ENCODE measurements around the gene REEP3.

Gene REEP3

DNA sequence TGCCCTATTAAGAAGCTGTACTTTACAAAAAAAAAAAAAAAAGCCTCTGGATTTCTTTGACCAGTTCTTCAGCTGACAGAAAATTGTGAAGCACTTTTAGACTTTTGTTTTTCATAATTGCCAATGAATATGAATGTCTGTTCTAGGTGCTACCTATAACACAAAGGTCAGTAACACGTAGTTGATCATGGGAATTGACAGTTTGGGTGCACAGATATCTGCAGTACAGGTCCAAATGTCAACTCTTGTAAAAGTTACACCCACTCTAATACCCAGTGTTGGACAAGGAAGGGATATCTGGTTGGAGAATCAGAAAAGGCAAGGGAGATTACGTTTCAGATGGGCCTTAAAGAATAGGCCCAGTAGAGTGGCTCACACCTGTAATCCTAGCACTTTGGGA, 1.8 kb downstream of the REEP3 start:
- 0 out of 2 replicates have a peak overlapping the region, but pooled peaks have one; percentile 72 for H3K9ac ChIP-seq (ENCODE audit: low read depth, low read length)
- peaks cover 21% of the 10 kb centered on the region; the same call in 1 of the 2 replicates for H3K4me1 ChIP-seq (ENCODE audit: insufficient read depth, low read length)
- H3K9me3 ChIP-seq (ENCODE audit: control insufficient read depth, insufficient read depth, low read length) = no peaks in the 10 kb centered on the region
- peaks cover 2% of the 10 kb centered on the region; the same call in 1 of the 2 replicates for H3K36me3 ChIP-seq (ENCODE audit: insufficient read depth, low read length)

DNA sequence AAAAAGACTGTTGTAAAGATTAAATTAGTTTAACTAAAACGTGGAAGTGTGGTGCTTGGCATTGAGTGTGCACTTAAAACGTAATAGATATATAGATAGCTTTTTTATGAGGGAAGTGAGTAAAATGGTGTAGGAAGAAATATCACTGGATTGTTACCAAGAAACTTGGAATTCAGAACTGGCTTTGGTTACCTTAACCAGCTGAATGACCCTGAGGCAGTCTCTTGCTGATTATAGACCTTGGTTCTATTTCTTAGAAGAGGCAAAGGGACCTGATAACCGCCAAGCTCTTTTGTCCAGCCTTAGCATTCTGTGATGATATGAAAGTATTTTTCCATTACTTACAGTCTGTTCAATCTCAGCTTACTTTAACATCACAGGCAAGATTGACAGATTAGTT, 3.8 kb downstream of the REEP3 start:
- H3K9ac ChIP-seq (ENCODE audit: low read depth, low read length) = no peak overlapping the region
- H3K4me1 ChIP-seq (ENCODE audit: insufficient read depth, low read length) = peaks cover 8% of the 10 kb centered on the region; the same call in 1 of the 2 replicates
- H3K36me3 ChIP-seq (ENCODE audit: insufficient read depth, low read length) = peaks cover 2% of the 10 kb centered on the region; the same call in 1 of the 2 replicates
- no peaks in the 10 kb centered on the region for H3K9me3 ChIP-seq (ENCODE audit: control insufficient read depth, insufficient read depth, low read length)

DNA sequence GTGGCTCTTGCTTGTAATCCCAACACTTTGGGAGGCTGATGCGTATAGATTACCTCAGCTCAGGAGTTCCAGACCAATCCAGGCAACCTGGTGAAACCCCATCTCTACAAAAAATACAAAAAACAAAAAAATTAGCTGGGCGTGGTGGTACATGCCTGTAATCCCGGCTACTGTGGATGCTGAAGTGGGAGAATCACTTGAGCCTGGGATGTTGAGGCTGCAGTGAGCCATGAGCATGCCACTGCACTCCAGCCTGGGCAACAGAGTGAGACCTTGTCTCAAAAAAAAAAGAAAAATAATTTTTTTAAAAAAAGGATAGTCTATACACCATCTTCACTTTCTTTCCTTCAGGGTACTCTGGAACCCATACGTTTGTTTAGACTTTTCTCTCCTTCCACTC, 6.2 kb downstream of the REEP3 start:
- no peaks in the 10 kb centered on the region for H3K9me3 ChIP-seq (ENCODE audit: control insufficient read depth, insufficient read depth, low read length)
- H3K9ac ChIP-seq (ENCODE audit: low read depth, low read length) = no peak overlapping the region
- H3K36me3 ChIP-seq (ENCODE audit: insufficient read depth, low read length) = peaks cover 2% of the 10 kb centered on the region; the same call in 1 of the 2 replicates
- peaks cover 7% of the 10 kb centered on the region; the same call in 1 of the 2 replicates for H3K4me1 ChIP-seq (ENCODE audit: insufficient read depth, low read length)

DNA sequence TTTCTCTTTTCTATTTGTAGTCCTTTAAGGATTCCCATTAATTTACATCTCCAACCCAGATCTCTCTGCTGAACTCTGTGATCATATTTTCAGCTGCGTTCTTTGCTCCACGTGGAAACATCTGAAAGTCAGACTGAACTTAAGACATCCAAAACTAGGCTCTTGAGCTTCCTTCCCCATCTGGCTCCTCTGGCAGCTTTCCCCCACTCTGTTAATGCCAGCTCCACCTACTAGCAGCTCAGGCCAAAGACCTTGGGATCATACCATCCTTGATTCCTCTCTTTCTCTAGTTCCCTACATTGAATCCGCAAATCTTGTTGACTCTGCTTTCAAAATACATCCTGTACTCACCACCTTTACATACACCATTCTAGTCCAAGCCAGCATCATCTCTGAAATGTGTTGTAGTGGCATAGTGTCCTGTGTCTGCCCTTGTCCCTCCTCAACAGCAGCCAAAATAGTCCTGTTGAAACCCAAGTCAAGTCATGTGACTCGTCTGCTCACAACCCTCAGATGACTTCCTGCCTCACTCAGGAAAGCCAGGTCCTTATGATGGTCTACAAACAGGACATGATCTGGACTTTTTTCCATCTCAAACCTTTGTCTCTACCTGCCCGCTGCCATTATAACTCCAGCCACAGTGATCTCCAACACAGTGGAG, 7.0 kb downstream of the REEP3 start:
- no peaks in the 10 kb centered on the region for H3K9me3 ChIP-seq (ENCODE audit: control insufficient read depth, insufficient read depth, low read length)
- no peak overlapping the region for H3K9ac ChIP-seq (ENCODE audit: low read depth, low read length)
- peaks cover 2% of the 10 kb centered on the region; the same call in 1 of the 2 replicates for H3K36me3 ChIP-seq (ENCODE audit: insufficient read depth, low read length)
- H3K4me1 ChIP-seq (ENCODE audit: insufficient read depth, low read length) = 0 out of 2 replicates have a peak, but pooled peaks cover under 1% of the 10 kb centered on the region

DNA sequence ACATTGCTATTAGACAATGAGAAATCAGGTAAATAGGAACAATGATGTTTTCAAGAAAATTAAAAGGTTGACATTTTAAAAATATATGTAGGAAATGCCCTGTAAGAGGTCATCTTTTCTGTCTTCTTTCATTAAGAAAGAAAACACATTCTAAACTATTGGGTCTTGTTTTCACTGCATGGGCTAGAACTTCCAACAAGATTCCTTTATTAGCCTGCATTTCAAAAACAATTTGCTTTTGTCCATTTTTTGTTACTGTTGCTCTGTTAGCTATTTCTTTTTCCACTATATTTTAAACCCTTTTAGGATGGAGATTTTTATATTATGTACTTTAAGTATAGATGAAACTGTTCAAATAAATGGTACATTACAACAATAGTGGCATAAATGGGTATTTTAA, 9.2 kb downstream of the REEP3 start:
- Histone ChIP-seq H3K36me3 (ENCODE audit: insufficient read depth, low read length) (no peaks in the 10 kb centered on the region), H3K4me1 (ENCODE audit: insufficient read depth, low read length) (no peaks in the 10 kb centered on the region), H3K9me3 (ENCODE audit: control insufficient read depth, insufficient read depth, low read length) (no peaks in the 10 kb centered on the region), H3K9ac (ENCODE audit: low read depth, low read length) (no peak overlapping the region)

DNA sequence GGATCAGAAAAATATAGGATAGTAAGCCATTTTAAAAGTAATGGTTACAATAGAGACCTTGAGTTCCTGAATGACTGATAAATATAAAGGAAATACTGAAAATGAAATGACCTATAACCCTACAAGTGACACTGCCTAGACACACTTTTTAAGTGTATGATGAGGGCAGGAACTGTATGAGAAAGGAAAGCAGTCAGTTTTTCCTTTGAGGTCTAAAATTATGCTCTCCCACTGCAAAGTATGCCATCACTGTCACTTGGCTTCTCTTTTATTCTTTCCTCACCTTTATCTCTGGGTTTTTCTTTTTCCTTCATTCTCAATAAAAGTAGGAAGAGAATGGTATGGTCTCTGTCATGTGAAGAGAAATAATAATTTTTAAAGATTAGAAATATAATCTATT, 13.5 kb downstream of the REEP3 start:
- H3K36me3 ChIP-seq (ENCODE audit: insufficient read depth, low read length) = no peaks in the 10 kb centered on the region
- no peaks in the 10 kb centered on the region for H3K9me3 ChIP-seq (ENCODE audit: control insufficient read depth, insufficient read depth, low read length)
- no peaks in the 10 kb centered on the region for H3K4me1 ChIP-seq (ENCODE audit: insufficient read depth, low read length)

DNA sequence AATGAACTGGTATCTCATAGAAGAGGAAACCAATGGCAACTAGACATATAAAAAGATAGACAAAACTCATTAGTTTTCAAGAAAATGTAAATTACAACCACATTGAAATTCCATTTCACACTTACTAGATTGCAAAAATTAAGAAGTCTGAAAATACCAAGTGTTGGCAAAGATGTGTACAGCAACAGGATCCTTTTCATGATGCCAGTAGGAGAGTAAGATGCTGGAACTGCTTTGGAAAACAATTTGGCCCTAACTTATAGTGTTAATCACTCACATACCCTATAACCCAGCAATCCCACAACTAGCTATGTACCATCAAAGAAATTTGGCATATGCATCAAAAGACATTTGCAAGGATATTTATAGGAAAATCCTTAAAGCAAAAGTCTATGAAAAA, 15.5 kb downstream of the REEP3 start:
- Histone ChIP-seq H3K9ac (ENCODE audit: low read depth, low read length) (no peak overlapping the region), H3K36me3 (ENCODE audit: insufficient read depth, low read length) (no peaks in the 10 kb centered on the region), H3K4me1 (ENCODE audit: insufficient read depth, low read length) (no peaks in the 10 kb centered on the region), H3K9me3 (ENCODE audit: control insufficient read depth, insufficient read depth, low read length) (no peaks in the 10 kb centered on the region)

More for the DNA sequence above, 13.5 kb downstream of the REEP3 start:
- no peak overlapping the region for H3K9ac ChIP-seq (ENCODE audit: low read depth, low read length)

DNA sequence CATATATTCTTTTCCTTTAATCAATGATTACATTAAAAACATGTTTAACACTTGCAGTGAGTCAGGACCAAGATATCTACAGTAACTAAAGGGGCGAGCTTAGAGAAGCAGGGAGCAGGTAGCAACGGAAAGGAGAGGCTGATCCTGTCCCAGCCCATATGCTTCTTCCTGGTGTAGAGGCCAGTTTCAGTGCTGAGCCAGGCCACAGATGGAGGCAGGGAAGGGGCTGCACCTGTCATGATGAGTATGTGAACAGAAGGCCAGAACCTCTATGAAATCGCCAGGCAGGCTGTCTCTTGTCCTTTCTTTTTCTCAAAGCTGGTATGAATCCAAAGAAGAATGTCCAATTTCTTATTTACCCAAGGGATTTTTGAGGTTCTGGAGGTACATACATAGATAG, 16.3 kb downstream of the REEP3 start:
- H3K4me1 ChIP-seq (ENCODE audit: insufficient read depth, low read length) = no peaks in the 10 kb centered on the region
- no peaks in the 10 kb centered on the region for H3K9me3 ChIP-seq (ENCODE audit: control insufficient read depth, insufficient read depth, low read length)
- H3K9ac ChIP-seq (ENCODE audit: low read depth, low read length) = no peak overlapping the region
- no peaks in the 10 kb centered on the region for H3K36me3 ChIP-seq (ENCODE audit: insufficient read depth, low read length)

DNA sequence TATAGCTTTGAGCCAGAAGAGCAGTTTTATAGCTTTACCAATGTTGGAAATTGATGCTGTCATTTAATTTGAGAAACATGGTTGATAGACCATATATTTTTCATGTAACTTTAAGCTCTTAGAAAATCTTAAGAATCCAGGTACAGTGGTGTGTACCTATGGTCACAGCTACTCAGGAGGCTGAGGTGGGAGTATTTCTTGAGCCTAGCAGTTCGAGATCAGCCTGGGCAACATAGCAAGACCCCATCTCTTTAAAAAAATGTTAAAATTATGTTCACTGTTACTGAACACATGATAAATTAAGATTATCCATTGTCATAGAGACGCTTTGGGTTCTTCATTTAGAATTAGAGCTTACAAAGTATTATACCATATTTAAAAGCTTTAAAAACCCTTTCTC, 18.2 kb downstream of the REEP3 start:
- Histone ChIP-seq H3K36me3 (ENCODE audit: insufficient read depth, low read length) (no peaks in the 10 kb centered on the region), H3K4me1 (ENCODE audit: insufficient read depth, low read length) (no peaks in the 10 kb centered on the region), H3K9me3 (ENCODE audit: control insufficient read depth, insufficient read depth, low read length) (no peaks in the 10 kb centered on the region), H3K9ac (ENCODE audit: low read depth, low read length) (no peak overlapping the region)

DNA sequence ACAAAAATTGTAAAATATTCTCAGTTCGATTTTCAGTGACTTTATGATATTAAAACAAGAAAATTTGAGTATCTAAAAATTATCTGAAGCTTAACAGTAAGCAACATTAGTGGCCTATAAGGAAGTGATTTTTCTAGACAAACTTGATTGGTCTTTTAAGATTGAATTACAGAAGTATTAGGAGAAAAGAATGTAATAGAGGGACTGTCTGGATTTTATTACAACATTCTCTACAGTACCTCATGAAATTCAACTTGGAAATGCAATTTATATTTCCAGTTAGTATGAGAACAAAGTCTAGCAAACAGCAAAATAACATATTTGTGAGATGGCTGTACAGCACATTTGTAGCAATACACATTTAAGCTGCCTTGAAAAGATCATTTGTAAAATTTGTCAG, 18.8 kb downstream of the REEP3 start:
- Histone ChIP-seq H3K4me1 (ENCODE audit: insufficient read depth, low read length) (no peaks in the 10 kb centered on the region), H3K36me3 (ENCODE audit: insufficient read depth, low read length) (no peaks in the 10 kb centered on the region), H3K9ac (ENCODE audit: low read depth, low read length) (no peak overlapping the region), H3K9me3 (ENCODE audit: control insufficient read depth, insufficient read depth, low read length) (no peaks in the 10 kb centered on the region)

DNA sequence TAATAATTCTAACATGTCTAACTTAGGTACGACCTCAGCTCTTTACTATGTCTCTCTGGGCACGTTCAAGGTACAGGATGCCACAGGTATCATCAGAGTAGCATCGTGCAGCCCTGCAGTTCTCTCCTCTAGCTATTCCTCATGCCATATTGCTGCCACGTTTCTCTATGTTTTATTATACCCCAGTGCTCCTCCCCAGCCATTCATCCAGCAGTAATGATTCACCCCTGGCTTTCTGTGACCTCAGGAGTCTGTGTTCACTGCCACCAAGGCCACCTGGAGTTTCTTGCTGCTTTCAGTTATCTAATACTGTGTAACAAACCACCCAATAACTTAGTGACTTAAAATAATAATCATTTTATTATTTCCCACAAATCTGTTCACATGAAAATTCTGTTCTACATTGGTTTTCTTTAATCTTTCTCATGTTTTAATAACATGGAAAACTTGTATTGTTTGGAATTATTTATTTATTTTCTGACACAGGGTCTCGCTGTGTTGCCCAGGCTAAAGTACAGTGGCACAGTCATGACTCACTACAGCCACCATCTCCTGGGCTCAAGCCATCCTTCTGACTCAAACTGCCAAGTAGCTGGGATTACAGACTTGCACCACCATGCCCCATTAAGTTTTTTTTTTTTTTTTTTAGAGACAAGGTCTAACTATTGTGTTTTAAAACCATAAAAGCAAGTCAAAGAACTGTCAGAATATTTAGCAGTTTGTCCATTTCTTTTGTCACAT, 21.8 kb downstream of the REEP3 start:
- no peaks in the 10 kb centered on the region for H3K36me3 ChIP-seq (ENCODE audit: insufficient read depth, low read length)
- H3K9ac ChIP-seq (ENCODE audit: low read depth, low read length) = no peak overlapping the region
- H3K9me3 ChIP-seq (ENCODE audit: control insufficient read depth, insufficient read depth, low read length) = no peaks in the 10 kb centered on the region
- H3K4me1 ChIP-seq (ENCODE audit: insufficient read depth, low read length) = no peaks in the 10 kb centered on the region

DNA sequence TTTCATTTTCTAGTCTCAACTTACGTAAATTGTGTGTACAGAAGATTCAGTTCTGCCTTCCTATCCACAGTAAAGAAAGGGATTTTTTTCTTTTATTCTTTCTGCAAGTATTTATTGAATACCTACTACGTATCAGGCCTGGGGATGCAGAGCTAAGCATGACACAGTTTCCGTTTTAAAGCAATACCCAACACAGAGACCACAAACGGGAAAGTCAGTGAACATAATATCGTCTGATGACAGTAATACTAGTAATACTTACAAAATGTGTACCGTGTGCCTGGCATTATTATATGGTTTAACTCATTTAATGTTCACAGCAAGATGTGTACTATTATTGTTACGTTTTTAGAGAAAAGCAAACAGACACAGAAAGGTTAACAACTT, 22.4 kb downstream of the REEP3 start:
- no peaks in the 10 kb centered on the region for H3K4me1 ChIP-seq (ENCODE audit: insufficient read depth, low read length)
- no peaks in the 10 kb centered on the region for H3K36me3 ChIP-seq (ENCODE audit: insufficient read depth, low read length)
- no peak overlapping the region for H3K9ac ChIP-seq (ENCODE audit: low read depth, low read length)
- H3K9me3 ChIP-seq (ENCODE audit: control insufficient read depth, insufficient read depth, low read length) = no peaks in the 10 kb centered on the region

DNA sequence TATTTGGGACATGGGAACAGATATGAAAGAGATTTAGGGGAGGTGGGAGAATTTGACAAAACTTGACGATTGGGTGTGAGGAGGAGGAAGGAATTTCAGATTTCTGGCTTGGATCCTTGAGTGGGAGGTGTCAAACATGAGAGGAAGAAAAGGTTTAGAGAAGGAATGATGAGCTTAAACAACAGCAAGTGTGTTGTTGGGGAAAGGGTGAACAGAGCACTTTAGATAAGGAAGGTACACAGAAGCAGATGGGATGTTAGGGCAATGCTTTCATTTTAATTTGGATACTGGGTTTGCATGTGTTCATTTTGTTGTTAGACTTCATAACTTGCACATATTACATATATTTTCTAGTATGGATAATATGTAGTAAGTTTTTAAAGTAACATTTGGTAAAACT, 23.2 kb downstream of the REEP3 start:
- H3K9me3 ChIP-seq (ENCODE audit: control insufficient read depth, insufficient read depth, low read length) = no peaks in the 10 kb centered on the region

DNA sequence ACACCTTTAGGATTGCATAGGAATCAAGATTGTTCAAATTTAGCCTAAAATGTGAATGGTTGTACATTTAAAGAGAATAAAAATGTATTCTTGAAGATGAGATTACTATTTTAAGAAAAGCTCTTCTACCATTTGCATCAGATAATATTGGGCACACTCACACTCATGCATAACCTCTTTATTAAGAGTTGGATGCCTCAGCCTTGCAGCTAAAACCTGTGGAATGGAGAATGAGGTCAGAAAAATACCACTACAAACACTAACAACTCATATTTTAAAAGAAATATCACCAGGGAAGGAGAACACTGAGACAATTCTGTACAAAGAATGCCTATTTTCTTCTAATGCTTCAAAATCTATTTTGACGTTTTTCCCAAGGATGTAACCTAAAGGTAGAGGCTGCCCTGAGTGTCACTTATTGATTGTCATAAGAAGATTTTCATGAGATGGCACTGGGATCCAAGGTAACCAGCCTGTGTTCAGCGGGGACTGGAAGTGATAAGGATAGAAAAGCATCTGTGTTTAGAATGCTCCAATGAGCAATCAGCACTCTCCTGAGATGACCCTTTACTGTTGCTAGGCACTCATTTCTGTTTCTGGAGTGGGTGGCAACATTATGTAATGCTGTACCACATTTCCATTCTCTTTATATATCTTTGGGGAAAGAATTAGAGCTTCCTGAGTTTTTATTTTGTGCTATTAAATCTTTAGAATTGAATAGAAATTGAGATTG, 26.6 kb downstream of the REEP3 start:
- H3K9me3 ChIP-seq (ENCODE audit: control insufficient read depth, insufficient read depth, low read length) = no peaks in the 10 kb centered on the region
- H3K9ac ChIP-seq (ENCODE audit: low read depth, low read length) = no peak overlapping the region
- no peaks in the 10 kb centered on the region for H3K4me1 ChIP-seq (ENCODE audit: insufficient read depth, low read length)
- H3K36me3 ChIP-seq (ENCODE audit: insufficient read depth, low read length) = no peaks in the 10 kb centered on the region

More for the DNA sequence above, 23.2 kb downstream of the REEP3 start:
- no peaks in the 10 kb centered on the region for H3K36me3 ChIP-seq (ENCODE audit: insufficient read depth, low read length)
- no peak overlapping the region for H3K9ac ChIP-seq (ENCODE audit: low read depth, low read length)
- H3K4me1 ChIP-seq (ENCODE audit: insufficient read depth, low read length) = no peaks in the 10 kb centered on the region
